ENCODE measurements around the gene FAM8A1. TPM values are rescaled to one million over a fixed set of nuclear protein-coding genes. Genes with fewer than 3 reads are reported as not detected.

The FAM8A1 gene
- polyA plus RNA-seq, 1 experiment = 24.1 TPM

GRCh38 chr6:17650656-17651309 lies 50.7 kb downstream of the FAM8A1 start:
- CTCF ChIA-PET = no interaction called here
- no peak for TF ChIP-seq CTCF (IDR thresholded peaks at IDR 0.05; ENCODE audit: low read depth, low read length)
- H3K27me3 ChIP-seq (ENCODE audit: control insufficient read depth, insufficient read depth, low read length) = no peaks in the 10 kb centered on the region
- no peak overlapping the region for H3K4me3 ChIP-seq (ENCODE audit: low read depth, low read length)
- no peaks in the 10 kb centered on the region for H3K9me3 ChIP-seq (ENCODE audit: control insufficient read depth, insufficient read depth, low read length)
- no peak overlapping the region for H3K27ac ChIP-seq (ENCODE audit: low read depth, low read length)
- no peak for DNase-seq (ENCODE audit: low read depth, low spot score)
- POLR2A ChIA-PET = no interaction called here

- Histone ChIP-seq H3K27ac (ENCODE audit: low read depth, low read length) (no peak overlapping the region), H3K9me3 (ENCODE audit: control insufficient read depth, insufficient read depth, low read length) (no peaks in the 10 kb centered on the region)
- POLR2A ChIA-PET = no interaction called here
Measured at GRCh38 chr6:17653198-17653882, 53.2 kb downstream of the FAM8A1 start.

GRCh38 chr6:17656092-17656491 lies 56.0 kb downstream of the FAM8A1 start:
- H3K4me3 ChIP-seq (ENCODE audit: low read depth, low read length) = no peak overlapping the region
- TF ChIP-seq CTCF (IDR thresholded peaks at IDR 0.05; ENCODE audit: low read depth, low read length) = no peak
- H3K9me3 ChIP-seq (ENCODE audit: control insufficient read depth, insufficient read depth, low read length) = no peaks in the 10 kb centered on the region
- POLR2A ChIA-PET = interaction anchor here (1.2 kb wide), 1 partner anchor 93 kb away, joined by 3 read pairs; no protein-coding TSS in a partner anchor
- no peak overlapping the region for H3K27ac ChIP-seq (ENCODE audit: low read depth, low read length)
- CTCF ChIA-PET = interaction anchor here (0.8 to 2.4 kb wide), 2 partner anchors 10 to 148 kb away, joined by 3 to 6 read pairs; no protein-coding TSS in a partner anchor
- no peaks in the 10 kb centered on the region for H3K27me3 ChIP-seq (ENCODE audit: control insufficient read depth, insufficient read depth, low read length)
- DNase-seq (ENCODE audit: low read depth, low spot score) = no peak

More at GRCh38 chr6:17653198-17653882, 53.2 kb downstream of the FAM8A1 start:
- Histone ChIP-seq H3K27me3 (ENCODE audit: control insufficient read depth, insufficient read depth, low read length) (no peaks in the 10 kb centered on the region), H3K4me3 (ENCODE audit: low read depth, low read length) (no peak overlapping the region)
- DNase-seq (ENCODE audit: low read depth, low spot score) = no peak
- CTCF ChIA-PET = interaction anchor here (1.4 kb wide), 1 partner anchor 150 kb away, joined by 3 read pairs; no protein-coding TSS in a partner anchor
- no peak for TF ChIP-seq CTCF (IDR thresholded peaks at IDR 0.05; ENCODE audit: low read depth, low read length)

GRCh38 chr6:17656644-17657043 lies 56.5 kb downstream of the FAM8A1 start:
- Histone ChIP-seq H3K27ac (ENCODE audit: low read depth, low read length) (no peak overlapping the region), H3K27me3 (ENCODE audit: control insufficient read depth, insufficient read depth, low read length) (no peaks in the 10 kb centered on the region), H3K9me3 (ENCODE audit: control insufficient read depth, insufficient read depth, low read length) (no peaks in the 10 kb centered on the region), H3K4me3 (ENCODE audit: low read depth, low read length) (no peak overlapping the region)
- DNase-seq (ENCODE audit: low read depth, low spot score) = no peak
- POLR2A ChIA-PET = interaction anchor here (1.2 kb wide), 1 partner anchor 93 kb away, joined by 3 read pairs; no protein-coding TSS in a partner anchor
- no peak for TF ChIP-seq CTCF (IDR thresholded peaks at IDR 0.05; ENCODE audit: low read depth, low read length)
- CTCF ChIA-PET = interaction anchor here (0.5 to 2.4 kb wide), 3 partner anchors 10 to 147 kb away, joined by 3 to 6 read pairs (median 4); no protein-coding TSS in a partner anchor

Small RNA genes within 50 kb of the gene (small RNA-seq; reads per million reads assigned to genes)
- not detected for gene RNU6-190P (ENCODE audit: insufficient read length, low read depth)
- not detected for gene SUMO2P13 (ENCODE audit: insufficient read length, low read depth)

Other genes starting within 250 kb of the FAM8A1 start
- 56.0 and 74.4 TPM in 2 replicates for gene CAP2, start 206.7 kb upstream of the FAM8A1 start, polyA plus RNA-seq (2011; rRNA removed)
- 30.5 and 35.2 TPM in 2 replicates for gene NUP153, start 106.6 kb downstream of the FAM8A1 start, polyA plus RNA-seq (2011; rRNA removed)